Calu3 (cell line): Measurements from ENCODE around the gene CALML3. TPM values are rescaled to one million over a fixed set of nuclear protein-coding genes. Genes with fewer than 3 reads are reported as not detected.

ENCODE experiments used
- BruUV-seq: library from RNA; stranded (reverse); fragments of 400-500 nt; replicated peaks from 2 replicates; lab custom pipeline; 2021; lab: Mats Ljungman, UMichigan
- CTCF ChIA-PET: fragments of 300-600 bp; sonication (Branson Sonifier 250); formaldehyde crosslinking; loops from one replicate; lab custom pipeline; 2022; ENCODE audit warnings: antibody characterized with exemption; lab: Charles Lee
- DNase-seq: peaks from one replicate; pipeline ENCODE4 v3.0.0; 2022
- H3K27ac Mint-ChIP-seq: one replicate; pipeline ENCODE4 v1.8.0; 2022; ENCODE audit warnings: mixed read lengths; ENCODE audit not compliant: unreplicated experiment
- H3K27me3 Mint-ChIP-seq: one replicate; pipeline ENCODE4 v1.8.0; 2022; ENCODE audit warnings: mixed read lengths; ENCODE audit not compliant: unreplicated experiment
- H3K36me3 Mint-ChIP-seq: one replicate; pipeline ENCODE4 v1.8.0; 2022; ENCODE audit warnings: mild to moderate bottlenecking, moderate library complexity, mixed read lengths; ENCODE audit not compliant: insufficient read depth, unreplicated experiment
- H3K4me1 Mint-ChIP-seq: one replicate; pipeline ENCODE4 v1.8.0; 2022; ENCODE audit warnings: mild to moderate bottlenecking, low read depth, mixed read lengths; ENCODE audit not compliant: unreplicated experiment
- H3K4me3 Mint-ChIP-seq: one replicate; pipeline ENCODE4 v1.8.0; 2022; ENCODE audit warnings: mild to moderate bottlenecking, low read depth, moderate library complexity, mixed read lengths; ENCODE audit not compliant: unreplicated experiment
- H3K9me3 Mint-ChIP-seq: one replicate; pipeline ENCODE4 v1.8.0; 2022; ENCODE audit warnings: low read depth, mixed read lengths; ENCODE audit not compliant: unreplicated experiment
- CTCF ChIP-seq: fragments of 200-600 bp; IDR thresholded peaks from one replicate; pipeline ENCODE4 v1.8.0; 2022; ENCODE audit warnings: antibody characterized with exemption; ENCODE audit not compliant: unreplicated experiment
- intact Hi-C: fragments of 100-400 bp; cut with micrococcal nuclease; formaldehyde crosslinking; loops from one replicate; pipeline ENCODE4 v1.10.0; 2022; ENCODE audit not compliant: unreplicated experiment
- total RNA-seq: library from RNA; stranded (reverse); gene quantifications from 2 replicates; pipeline ENCODE4 v1.2.3, GENCODE V29; 2022

Gene CALML3
- total RNA-seq, 1 experiment from 2014 or later: not detected

- H3K9me3 Mint-ChIP-seq: no peaks in the 10 kb centered on the region
- no peaks in the 10 kb centered on the region for H3K36me3 Mint-ChIP-seq
- intact Hi-C loops: no loop called here
- no TSS peak for BruUV-seq
- TF ChIP-seq CTCF: no peak
- no peak overlapping the region for H3K4me3 Mint-ChIP-seq
- no peak overlapping the region for H3K27ac Mint-ChIP-seq
- no peak for DNase-seq
- CTCF ChIA-PET: no interaction called here
- no peaks in the 10 kb centered on the region for H3K4me1 Mint-ChIP-seq
- H3K27me3 Mint-ChIP-seq: no peaks in the 10 kb centered on the region
These were observed 7.5 kb downstream of the CALML3 start for GRCh38 chr10:5532307-5532605.

- intact Hi-C loops: no loop called here
- no TSS peak for BruUV-seq
- H3K4me3 Mint-ChIP-seq: no peak overlapping the region
- CTCF ChIA-PET: no interaction called here
- no peaks in the 10 kb centered on the region for H3K4me1 Mint-ChIP-seq
- no peaks in the 10 kb centered on the region for H3K36me3 Mint-ChIP-seq
- no peaks in the 10 kb centered on the region for H3K27me3 Mint-ChIP-seq
- H3K27ac Mint-ChIP-seq: no peak overlapping the region
- H3K9me3 Mint-ChIP-seq: no peaks in the 10 kb centered on the region
- TF ChIP-seq CTCF: no peak
- DNase-seq: no peak
These were observed 7.9 kb downstream of the CALML3 start for GRCh38 chr10:5532618-5533097.

GRCh38 chr10:5533098-5533731, 8.5 kb downstream of the CALML3 start:
- Mint-ChIP-seq H3K36me3 (no peaks in the 10 kb centered on the region), H3K27me3 (no peaks in the 10 kb centered on the region), H3K27ac (no peak overlapping the region), H3K9me3 (no peaks in the 10 kb centered on the region), H3K4me3 (no peak overlapping the region), H3K4me1 (peaks cover under 1% of the 10 kb centered on the region)
- no TSS peak for BruUV-seq
- no peak for TF ChIP-seq CTCF
- intact Hi-C loops: no loop called here
- CTCF ChIA-PET: no interaction called here
- DNase-seq: no peak

GRCh38 chr10:5534051-5534821, 9.5 kb downstream of the CALML3 start:
- CTCF ChIA-PET: no interaction called here

More at GRCh38 chr10:5534051-5534821, 9.5 kb downstream of the CALML3 start:
- no peak for DNase-seq
- no peaks in the 10 kb centered on the region for H3K36me3 Mint-ChIP-seq
- H3K27ac Mint-ChIP-seq: no peak overlapping the region
- BruUV-seq: no TSS peak
- no peak for TF ChIP-seq CTCF
- peaks cover 7% of the 10 kb centered on the region for H3K4me1 Mint-ChIP-seq
- no peak overlapping the region for H3K4me3 Mint-ChIP-seq
- no peaks in the 10 kb centered on the region for H3K9me3 Mint-ChIP-seq
- intact Hi-C loops: no loop called here
- H3K27me3 Mint-ChIP-seq: no peaks in the 10 kb centered on the region
